Pancreas (tissue), 10 donors: ENCODE results near the gene CHD1. TPM values are rescaled to one million over a fixed set of nuclear protein-coding genes. Genes with fewer than 3 reads are reported as not detected.
A peak's percentile ranks its signal among the peaks of the same experiment; 100 is the strongest.

Experiments used
- ATAC-seq, 4 donors: fragments of 200-7000 bp; cut with Tn5 transposase; one replicate each; pipeline versions ENCODE4 v1.8.0 to v1.9.1; 2020; ENCODE audit warnings: mild to moderate bottlenecking in 4 of 4, moderate library complexity in 4 of 4
- DNase-seq, 6 donors: peaks; one replicate each; pipeline ENCODE4 v3.0.0-alpha.2; 2020
- FAIRE-seq: peaks from 2 replicates; lab custom pipeline; 2012; peaks lifted over from hg19 to GRCh38; lab: Jason Lieb, UNC
- H3K27ac ChIP-seq, 4 donors: fragments of 200-600 bp; sonication (generic); 1 replicate in 3 of 4; 2 replicates in 1 of 4; pipeline versions ENCODE4 v1.5.0 to v1.8.0; 2020
- H3K27me3 ChIP-seq, 4 donors: fragments of 200-600 bp; one replicate each; pipeline ENCODE4 v1.8.0; 2021
- H3K36me3 ChIP-seq, 3 donors: fragments of 200-600 bp; sonication (generic) in 1 of 3; one replicate each; pipeline versions ENCODE4 v1.5.0 to v1.8.0; 2020 to 2021
- H3K4me1 ChIP-seq, 3 donors: fragments of 200-600 bp; one replicate each; pipeline ENCODE4 v1.8.0; 2021
- H3K4me3 ChIP-seq, 4 donors: fragments of 200-600 bp; sonication (generic) in 2 of 4; one replicate each; pipeline versions ENCODE4 v1.5.0 to v1.8.0; 2020 to 2021
- H3K9me3 ChIP-seq, 4 donors: fragments of 200-600 bp; one replicate each; pipeline ENCODE4 v1.8.0; 2021
- WGBS, 2 donors: extraction: QIAGEN DNeasy Blood & Tissue Kit; methylation state at CpG; one replicate each; pipeline ENCODE4 v1.1.7; 2013; 5-methylcytosine and 5-hydroxymethylcytosine counted together
- intact Hi-C, 3 donors: fragments of 100-400 bp; cut with DNase I; formaldehyde crosslinking; loops; one replicate each; pipeline versions ENCODE4 v1.11.1 to v1.14.2; 2022
- polyA plus RNA-seq, 2 donors: library from polyadenylated mRNA; stranded (reverse); fragments of 200-250 nt; gene quantifications; one replicate each; pipeline ENCODE4 v1.2.3, GENCODE V29; 2013
- total RNA-seq, 6 donors: library from RNA; stranded (reverse); fragmentation: NEBNext Ultra II Directional in 4 of 6; extraction: Animal tissue kit (Norgen Biotek cat#: 25700) in 4 of 6; gene quantifications; one replicate each; pipeline versions ENCODE4 v1.2.1 to v1.2.4, GENCODE V29; 2021 to 2023
- TF ChIP-seq, protein P1 (sequence below), 4 donors: fragments of 200-600 bp; sonication (generic) in 3 of 4; IDR thresholded peaks; one replicate each; pipeline versions ENCODE4 v1.5.0 to v1.8.0; 2021; ENCODE audit warnings: antibody characterized with exemption in 4 of 4
- donor health status: healthy with polysubstance abuse.
- donor health status: DM: no; HTN: no; CAD: no; lungs with moderate emphysema.
- donor health status: DM: no; HTN: no; CAD: no.
- donor health status: control.
- donor health status: control.
- donor health status: Bipolar disorder and iron deficiency.
- donor health status: DM: yes; HTN: yes; CAD: no.
- donor health status: DM: no; HTN: no; CAD: no.
- donor health status: DM: no; HTN: no; CAD: no.
- donor health status: DM: yes; HTN: yes; CAD: no.

Gene CHD1
- total RNA-seq, result 10 to 100 TPM; 10.1 to 17.7 (median 11.8) TPM
- 10 to 100 TPM; 12.2 to 20.7 TPM for polyA plus RNA-seq

DNA sequence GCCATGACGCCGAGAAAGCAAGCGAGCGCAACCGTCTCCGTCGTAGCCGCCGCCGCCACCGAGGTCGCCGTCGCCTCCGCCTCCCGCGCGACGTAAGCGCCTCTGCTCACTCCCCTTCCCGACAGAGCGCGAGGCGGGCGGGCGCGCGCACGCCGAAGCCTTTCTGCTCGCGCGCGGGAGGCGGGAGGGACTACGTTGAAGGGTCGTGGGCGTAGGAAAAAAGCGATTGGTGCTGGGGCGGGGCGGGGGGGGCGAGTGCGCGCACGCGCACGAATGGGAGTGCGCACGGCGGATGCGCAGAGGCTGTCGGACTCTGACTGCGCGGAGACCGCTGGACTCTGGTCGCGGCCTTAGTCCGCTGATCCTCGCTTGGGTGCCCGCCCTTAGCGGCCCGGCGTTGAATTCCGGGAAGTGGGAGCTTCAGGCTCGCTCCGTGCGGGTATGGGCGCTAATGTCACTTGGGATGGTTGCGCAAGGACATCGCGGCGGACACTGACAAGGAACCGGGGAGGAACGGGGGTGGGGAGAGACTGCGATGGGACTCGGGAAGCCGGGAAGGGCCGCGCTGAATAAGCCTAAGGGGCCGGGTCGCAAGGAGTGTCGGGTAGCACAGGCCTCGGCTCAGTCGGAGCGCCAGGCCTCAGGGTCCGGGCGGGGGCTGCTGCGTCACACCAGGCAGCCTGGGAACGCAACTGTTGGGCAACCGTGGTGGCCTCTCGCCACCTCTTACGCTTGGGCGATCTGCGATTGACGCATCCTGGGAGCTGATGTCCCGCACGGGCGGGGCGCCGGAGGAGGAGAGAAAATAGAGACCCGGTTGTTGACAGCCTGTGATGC is at the start of gene CHD1:
Gene CHD1 (minus strand): TSS at position 135 of the 837 bp plus-strand sequence. CDS start 2,621 bp downstream, outside the sequence.
- WGBS, 2 donors, result 0 to 1% methylated on average over 96 to 101 of the region's 101 CpGs
- FAIRE-seq, result no peak

DNA sequence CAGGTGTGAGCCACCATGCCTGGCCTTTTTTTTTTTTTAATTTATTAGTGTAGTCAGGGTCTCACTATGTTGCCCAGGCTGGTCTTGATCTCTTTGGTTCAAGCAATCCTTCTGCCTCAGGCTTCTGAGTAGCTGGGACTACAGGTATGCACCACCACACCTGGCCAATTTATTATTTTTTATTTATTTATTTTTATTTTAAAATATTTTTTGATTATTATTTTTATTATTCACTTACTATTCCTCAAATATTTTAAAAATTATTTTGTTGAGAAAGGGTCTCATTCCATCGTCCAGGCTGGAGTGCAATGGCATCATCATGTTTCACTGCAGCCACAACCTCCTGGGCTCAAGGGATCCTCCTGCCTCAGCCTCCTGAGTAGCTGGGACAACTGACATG is 49.7 kb upstream of the CHD1 start:
- Histone ChIP-seq H3K9me3 (no peaks in the 10 kb centered on the region), H3K4me3 (no peak overlapping the region), H3K27ac (no peak overlapping the region), H3K27me3 (no peaks in the 10 kb centered on the region), H3K4me1 (peaks cover 0 to 9% (median 4%) of the 10 kb centered on the region in 3 donors), H3K36me3 (no peaks in the 10 kb centered on the region)
- DNase-seq (no peak), FAIRE-seq (no peak), ATAC-seq (no peak)
- intact Hi-C loops, result no loop called here
- TF ChIP-seq, protein P1, sequence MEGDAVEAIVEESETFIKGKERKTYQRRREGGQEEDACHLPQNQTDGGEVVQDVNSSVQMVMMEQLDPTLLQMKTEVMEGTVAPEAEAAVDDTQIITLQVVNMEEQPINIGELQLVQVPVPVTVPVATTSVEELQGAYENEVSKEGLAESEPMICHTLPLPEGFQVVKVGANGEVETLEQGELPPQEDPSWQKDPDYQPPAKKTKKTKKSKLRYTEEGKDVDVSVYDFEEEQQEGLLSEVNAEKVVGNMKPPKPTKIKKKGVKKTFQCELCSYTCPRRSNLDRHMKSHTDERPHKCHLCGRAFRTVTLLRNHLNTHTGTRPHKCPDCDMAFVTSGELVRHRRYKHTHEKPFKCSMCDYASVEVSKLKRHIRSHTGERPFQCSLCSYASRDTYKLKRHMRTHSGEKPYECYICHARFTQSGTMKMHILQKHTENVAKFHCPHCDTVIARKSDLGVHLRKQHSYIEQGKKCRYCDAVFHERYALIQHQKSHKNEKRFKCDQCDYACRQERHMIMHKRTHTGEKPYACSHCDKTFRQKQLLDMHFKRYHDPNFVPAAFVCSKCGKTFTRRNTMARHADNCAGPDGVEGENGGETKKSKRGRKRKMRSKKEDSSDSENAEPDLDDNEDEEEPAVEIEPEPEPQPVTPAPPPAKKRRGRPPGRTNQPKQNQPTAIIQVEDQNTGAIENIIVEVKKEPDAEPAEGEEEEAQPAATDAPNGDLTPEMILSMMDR (IDR thresholded peaks at IDR 0.05), result no peak
- 94 to 95% methylated on average over 1 of the region's 1 CpG for WGBS, 2 donors

More for the DNA sequence above, at the start of gene CHD1:
- H3K4me3 ChIP-seq, result peak within 1 kb of the TSS; percentile 83 to 95 (median 89)
- peaks cover 14 to 29% (median 25%) of the 10 kb centered on the region in 3 donors for H3K4me1 ChIP-seq
- peak; percentile 95 to 97 (median 96) for DNase-seq
- intact Hi-C loops, result no loop called here
- H3K9me3 ChIP-seq, result no peaks in the 10 kb centered on the region
- H3K27ac ChIP-seq, result peak within 1 kb of the TSS; percentile 90 to 100 (median 98)
- ATAC-seq, result peak; percentile 86 to 91 (median 88)
- no peaks in the 10 kb centered on the region for H3K27me3 ChIP-seq
- TF ChIP-seq, protein P1 (IDR thresholded peaks at IDR 0.05), result no peak
- H3K36me3 ChIP-seq, result peaks cover 0 to 6% (median 5%) of the 10 kb centered on the region in 3 donors

DNA sequence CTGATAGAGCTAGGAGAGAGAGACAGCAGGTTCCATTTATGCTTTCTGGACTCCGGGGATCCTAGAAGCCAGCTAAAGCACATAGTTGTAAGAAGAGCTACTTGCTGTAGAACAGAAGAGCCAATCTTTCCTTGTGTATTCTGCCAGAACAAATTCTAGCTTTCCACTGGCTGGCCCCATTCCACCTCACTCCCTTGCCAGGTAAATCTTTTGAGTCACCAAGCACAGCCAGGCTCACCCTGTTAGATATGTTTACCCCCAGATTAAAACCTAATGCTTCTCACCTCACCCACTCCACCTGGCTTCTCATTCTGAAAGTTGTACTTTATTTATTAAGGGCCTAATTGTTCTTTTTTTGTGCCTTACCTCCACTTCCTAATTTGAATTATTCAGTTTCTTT is 48.9 kb upstream of the CHD1 start:
- H3K9me3 ChIP-seq, result no peaks in the 10 kb centered on the region

DNA sequence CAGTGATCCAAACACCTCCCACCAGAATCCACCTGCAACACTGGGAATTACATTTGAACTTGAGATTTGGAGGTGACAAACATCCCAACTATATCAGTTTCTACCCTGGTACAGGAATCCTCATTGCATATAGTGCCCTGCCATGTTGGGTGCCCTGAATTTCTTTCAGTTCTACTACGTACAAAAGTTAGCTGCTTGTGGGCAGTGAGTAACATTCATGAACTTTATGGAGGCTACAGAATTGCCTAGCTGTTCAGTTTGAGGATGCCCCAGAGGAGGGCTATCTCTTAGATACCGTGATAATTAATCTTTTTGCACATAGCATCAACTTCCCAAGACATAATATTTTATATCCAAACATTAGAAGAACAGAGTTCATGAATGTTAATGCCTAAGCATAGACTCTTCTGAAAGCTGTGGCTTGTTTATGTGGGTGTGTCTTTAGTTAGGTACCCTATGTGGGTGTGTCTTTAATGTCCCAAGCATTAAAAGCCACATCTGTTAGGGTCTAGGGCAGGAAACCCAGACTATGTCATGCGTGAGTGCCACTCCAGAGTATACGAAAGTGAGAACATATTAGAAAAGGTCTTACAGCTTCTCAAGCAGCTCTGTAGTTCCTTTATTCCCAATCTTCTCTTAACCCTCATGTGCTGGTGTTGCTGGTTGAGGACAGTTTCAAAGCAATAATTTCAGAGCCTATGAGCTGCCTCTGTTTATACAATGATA is 47.0 kb upstream of the CHD1 start:
- no peak overlapping the region for H3K4me3 ChIP-seq
- ATAC-seq (no peak), DNase-seq (no peak), FAIRE-seq (no peak)
- no peaks in the 10 kb centered on the region for H3K9me3 ChIP-seq
- WGBS, 2 donors, result 82 to 87% methylated on average over 4 of the region's 4 CpGs
- no peaks in the 10 kb centered on the region for H3K36me3 ChIP-seq
- intact Hi-C loops, result no loop called here
- TF ChIP-seq, protein P1 (IDR thresholded peaks at IDR 0.05), result no peak
- peaks cover 0 to 9% (median 4%) of the 10 kb centered on the region in 3 donors for H3K4me1 ChIP-seq
- H3K27me3 ChIP-seq, result no peaks in the 10 kb centered on the region
- no peak overlapping the region for H3K27ac ChIP-seq

More for the DNA sequence above, 48.9 kb upstream of the CHD1 start:
- Histone ChIP-seq H3K27me3 (no peaks in the 10 kb centered on the region), H3K4me1 (peaks cover 0 to 9% (median 4%) of the 10 kb centered on the region in 3 donors), H3K27ac (no peak overlapping the region), H3K4me3 (no peak overlapping the region), H3K36me3 (no peaks in the 10 kb centered on the region)
- TF ChIP-seq, protein P1 (IDR thresholded peaks at IDR 0.05), result no peak
- ATAC-seq (peak; percentile 94 to 99 (median 98)), DNase-seq (peak; percentile 51 to 83 (median 74)), FAIRE-seq (no peak)
- WGBS, 2 donors, result 25 to 35% methylated on average over 1 of the region's 1 CpG
- intact Hi-C loops, result no loop called here
